GM12878 (cell line): ENCODE measurements around the gene GFRA4. TPM values are rescaled to one million over a fixed set of nuclear protein-coding genes. Genes with fewer than 3 reads are reported as not detected.

Experiments
- ATAC-seq: fragments of 200-7000 bp; cut with Tn5 transposase; 3 replicates; pipeline ENCODE4 v1.9.1; 2020; ENCODE audit warnings: mild to moderate bottlenecking, moderate library complexity
- BruUV-seq: library from RNA; stranded (reverse); fragments of 400-500 nt; replicated peaks from 2 replicates; lab custom pipeline; 2021; lab: Mats Ljungman, UMichigan
- CTCF ChIA-PET: fragments of 300-600 bp; sonication (Branson Sonifier 250); formaldehyde crosslinking; extraction: SDS; loops from one replicate; lab custom pipeline; 2021; ENCODE audit warnings: inconsistent platforms; lab: Yijun Ruan, JAX
- POLR2A ChIA-PET: fragments of 350-600 bp; formaldehyde crosslinking; extraction: SDS; loops from one replicate; lab custom pipeline; 2021; ENCODE audit warnings: inconsistent platforms; lab: Charles Lee
- RAD21 ChIA-PET: fragments of 300-600 bp; sonication (Branson Sonifier 250); formaldehyde crosslinking; loops from one replicate; lab custom pipeline; 2023; ENCODE audit warnings: antibody characterized with exemption; ENCODE audit not compliant: unreplicated experiment; lab: Charles Lee
- SMC1A ChIA-PET: fragments of 300-600 bp; sonication (Branson Sonifier 250); formaldehyde crosslinking; loops from one replicate; lab custom pipeline; 2023; ENCODE audit not compliant: unreplicated experiment, uncharacterized antibody; lab: Charles Lee
- DNase-seq: peaks from one replicate; pipeline ENCODE4 v3.0.0-alpha.2; 2011; ENCODE audit warnings: low read depth, low spot score
- FAIRE-seq: peaks from 3 replicates; lab custom pipeline; 2011; peaks lifted over from hg19 to GRCh38; lab: Jason Lieb, UNC
- H2AFZ ChIP-seq: 2 replicates; pipeline ENCODE4 v1.6.0; 2011; ENCODE audit warnings: low read depth, low read length, control low read depth; ENCODE audit not compliant: control insufficient read depth
- H3K27ac ChIP-seq: 2 replicates; pipeline ENCODE4 v1.5.1; 2011; ENCODE audit warnings: control low read depth; ENCODE audit not compliant: control insufficient read depth, insufficient read depth
- H3K27me3 ChIP-seq, 2 experiments: replicated peaks in 1 of 2; 2 replicates each; pipeline versions ENCODE4 v1.6.0 to v1.6.1; 2011; ENCODE audit warnings: low read length in 1 of 2; ENCODE audit not compliant: control insufficient read depth in 2 of 2, insufficient read depth in 2 of 2
- H3K36me3 ChIP-seq, 2 experiments: 2 replicates each; pipeline ENCODE4 v1.5.1; 2011; ENCODE audit warnings: low read length in 1 of 2; ENCODE audit not compliant: control insufficient read depth in 2 of 2, insufficient read depth in 2 of 2
- H3K4me1 ChIP-seq: 2 replicates; pipeline ENCODE4 v1.6.1; 2011; ENCODE audit warnings: mild to moderate bottlenecking, low read length, moderate library complexity, mixed read lengths; ENCODE audit not compliant: control insufficient read depth, insufficient read depth
- H3K4me2 ChIP-seq: 2 replicates; pipeline ENCODE4 v1.6.0; 2011; ENCODE audit warnings: control low read depth; ENCODE audit not compliant: control insufficient read depth, insufficient read depth
- H3K4me3 ChIP-seq: fragments of 200-600 bp; sonication (generic); 2 replicates; pipeline ENCODE4 v1.5.1; 2016
- H3K79me2 ChIP-seq: 2 replicates; pipeline ENCODE4 v1.6.0; 2011; ENCODE audit warnings: low read length; ENCODE audit not compliant: control insufficient read depth, insufficient read depth
- H3K9ac ChIP-seq: 2 replicates; pipeline ENCODE4 v1.8.0; 2011; ENCODE audit warnings: low read length, control low read depth, mixed read lengths; ENCODE audit not compliant: control insufficient read depth, insufficient read depth
- H3K9me3 ChIP-seq: replicated peaks from 3 replicates; pipeline ENCODE4 v1.5.1; 2011; ENCODE audit warnings: mild to moderate bottlenecking, low read length; ENCODE audit not compliant: control insufficient read depth, insufficient read depth
- H4K20me1 ChIP-seq: 2 replicates; pipeline ENCODE4 v1.6.0; 2011; ENCODE audit not compliant: control insufficient read depth, insufficient read depth
- BACH1 ChIP-seq: fragments of 450-650 bp; IDR thresholded peaks from 2 replicates; pipeline ENCODE4 v1.6.1; 2017; ENCODE audit warnings: mild to moderate bottlenecking, borderline replicate concordance
- BRCA1 ChIP-seq: IDR thresholded peaks from 2 replicates; pipeline ENCODE4 v1.6.1; 2011; ENCODE audit warnings: low read depth, low read length, improper control_type of control experiment
- CBX3 ChIP-seq: fragments of 200-600 bp; sonication (generic); IDR thresholded peaks from 2 replicates; pipeline ENCODE4 v1.6.1; 2016; ENCODE audit warnings: low read depth, borderline replicate concordance
- FOXM1 ChIP-seq: IDR thresholded peaks from 2 replicates; pipeline ENCODE4 v1.6.1; 2012; ENCODE audit warnings: low read depth, mild to moderate bottlenecking, inconsistent platforms, low read length, moderate library complexity
- HDAC6 ChIP-seq: fragments of 200-600 bp; sonication (generic); IDR thresholded peaks from one replicate; pipeline ENCODE4 v1.8.0; 2017; ENCODE audit warnings: antibody characterized with exemption; ENCODE audit not compliant: unreplicated experiment
- IKZF2 ChIP-seq, 2 experiments: fragments of 450-650 bp; IDR thresholded peaks; 2 replicates each; pipeline ENCODE4 v1.6.1; 2017; ENCODE audit warnings: mild to moderate bottlenecking in 2 of 2, moderate library complexity in 2 of 2
- KLF5 ChIP-seq: fragments of 450-650 bp; IDR thresholded peaks from 2 replicates; pipeline ENCODE4 v1.6.1; 2014; ENCODE audit warnings: mild to moderate bottlenecking; ENCODE audit not compliant: partially characterized antibody
- NFYB ChIP-seq: IDR thresholded peaks from 2 replicates; pipeline ENCODE4 v1.6.1; 2011; ENCODE audit warnings: low read depth, mild to moderate bottlenecking, low read length, improper control_type of control experiment, moderate library complexity; ENCODE audit not compliant: insufficient read depth
- RFX5 ChIP-seq: IDR thresholded peaks from 2 replicates; pipeline ENCODE4 v1.6.1; 2011; ENCODE audit warnings: low read depth, low read length, improper control_type of control experiment
- RUNX3 ChIP-seq: IDR thresholded peaks from 2 replicates; pipeline ENCODE4 v1.6.1; 2012; ENCODE audit warnings: low read length, inconsistent platforms
- SP1 ChIP-seq: IDR thresholded peaks from one replicate; pipeline ENCODE4 v1.6.1; 2011; ENCODE audit warnings: low read depth, low read length
- TCF12 ChIP-seq: IDR thresholded peaks from 2 replicates; pipeline ENCODE4 v1.6.1; 2011; ENCODE audit warnings: low read depth, mild to moderate bottlenecking, low read length
- ZBED1 ChIP-seq: IDR thresholded peaks from 2 replicates; pipeline ENCODE4 v1.6.1; 2016; ENCODE audit warnings: borderline replicate concordance
- ZNF274 ChIP-seq: IDR thresholded peaks from one replicate; pipeline ENCODE4 v1.8.0; 2011; ENCODE audit not compliant: insufficient read length, insufficient read depth
- WGBS: methylation state at CpG from one replicate; pipeline ENCODE4 v1.1.6; 2016; ENCODE audit warnings: low lambda C conversion rate; ENCODE audit not compliant: insufficient replicate concordance, insufficient coverage; ENCODE audit errors: missing lambda C conversion rate; 5-methylcytosine and 5-hydroxymethylcytosine counted together
- in situ Hi-C: fragments of 300-500 bp; cut with MboI; formaldehyde crosslinking; loops from 9 replicates; pipeline ENCODE4 v1.14.3; 2018; ENCODE audit warnings: mixed read lengths
- intact Hi-C: fragments of 100-400 bp; cut with micrococcal nuclease; formaldehyde crosslinking; loops from one replicate; pipeline ENCODE4 v1.14.2; 2022; ENCODE audit not compliant: unreplicated experiment
- polyA plus RNA-seq, 11 experiments: library from polyadenylated mRNA; depleted of rRNA in 4 of 11; unstranded in 6 of 11; stranded (reverse) in 5 of 11; fragments of >200 nt; fragmentation: Nextera tagmentation in 4 of 11; fragmentation: Illumina TruSeq in 1 of 11; extraction: Ambion mirVana in 4 of 11; extraction: Trizol in 1 of 11; gene quantifications; 1 replicate in 1 of 11; 2 replicates in 10 of 11; pipeline versions ENCODE4 v1.2.1 to v1.2.3, GENCODE V29; 2011 to 2016; ENCODE audit warnings: inconsistent platforms in 2 of 11, missing spikeins in 2 of 11, low read depth in 1 of 11
- total RNA-seq, 4 experiments: library from RNA; depleted of rRNA in 3 of 4; stranded (reverse); fragments of >200 nt in 3 of 4; fragmentation: Illumina TruSeq in 1 of 4; extraction: Trizol in 1 of 4; gene quantifications; 2 replicates each; pipeline versions ENCODE4 v1.2.1 to v1.2.3, GENCODE V29; 2013 to 2021
- TF ChIP-seq, protein P1 (sequence below): fragments of 450-650 bp; formaldehyde crosslinking; IDR thresholded peaks from 2 replicates; pipeline ENCODE4 v1.4.0; 2020; ENCODE audit warnings: mild to moderate bottlenecking, moderate library complexity
- TF ChIP-seq, protein P2 (sequence below): fragments of 450-650 bp; IDR thresholded peaks from 2 replicates; pipeline ENCODE4 v1.6.1; 2017; ENCODE audit warnings: mild to moderate bottlenecking, low read depth, inconsistent platforms; ENCODE audit not compliant: poor library complexity, severe bottlenecking
- TF ChIP-seq, protein P3 (sequence below): fragments of 450-650 bp; IDR thresholded peaks from 2 replicates; pipeline ENCODE4 v1.6.1; 2016; ENCODE audit warnings: mild to moderate bottlenecking

The GFRA4 gene
- total and polyA plus RNA-seq, 10 of the 15 experiments (the other 5 are each of a cell fraction or from before 2014, with no cell fraction given), result 0.04 TPM; not detected in 9

DNA sequence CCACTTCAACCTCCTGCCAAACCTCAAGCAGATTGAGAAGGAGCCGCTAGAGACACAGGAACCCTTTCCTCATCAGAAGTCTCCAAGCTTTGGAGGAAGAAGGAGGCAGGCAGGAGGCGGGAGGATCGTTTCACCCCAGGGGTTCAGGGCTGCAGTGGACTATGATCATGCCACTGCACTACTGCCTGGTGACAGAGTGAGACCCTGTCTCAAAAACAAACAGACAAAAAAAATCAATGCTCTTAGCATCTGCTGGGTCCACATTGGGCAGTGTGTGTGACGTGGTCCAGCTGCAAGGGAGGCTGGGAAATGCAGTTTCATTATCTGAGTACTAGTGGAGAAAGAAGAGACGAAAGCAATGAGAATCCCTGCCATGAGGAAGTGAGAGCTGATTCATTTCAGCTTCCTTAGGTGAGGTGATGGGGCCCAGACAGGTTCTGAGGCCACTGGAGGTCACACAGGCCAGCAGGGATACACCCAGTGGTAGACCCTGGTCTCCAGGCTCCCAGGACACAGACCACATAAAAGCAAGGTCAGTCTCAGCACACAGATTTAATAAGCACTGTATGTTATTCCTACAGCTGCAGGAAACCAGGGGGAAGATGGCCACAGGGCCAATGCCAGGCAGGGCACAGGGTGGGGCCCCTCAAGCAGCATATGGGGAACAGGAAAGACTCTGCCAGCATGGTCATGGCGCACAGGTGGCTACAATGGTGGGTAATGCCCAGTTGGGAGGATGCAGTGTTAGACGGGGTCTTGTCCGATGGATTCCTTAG is 4.3 kb downstream of the GFRA4 start:
- H3K27ac ChIP-seq, result 0 out of 2 replicates have a peak overlapping the region, but pooled peaks have one; percentile 20
- ChIA-PET RAD21 (interaction anchor here (1.1 kb wide), 1 partner anchor 34 kb away, joined by 8 read pairs; no protein-coding TSS in a partner anchor), SMC1A (interaction anchor here (0.8 to 1.0 kb wide), 6 partner anchors 8 to 58 kb away, joined by 3 to 4 read pairs (median 3); no protein-coding TSS in a partner anchor), CTCF (interaction anchor here (0.7 to 1.3 kb wide), 5 partner anchors 12 to 52 kb away, joined by 3 to 5 read pairs (median 3); no protein-coding TSS in a partner anchor), POLR2A (interaction anchor here (0.6 kb wide), 2 partner anchors 234 to 235 kb away, joined by 4 to 5 read pairs; no protein-coding TSS in a partner anchor)
- BruUV-seq, result no TSS peak
- H3K9ac ChIP-seq, result no peak overlapping the region
- H2AFZ ChIP-seq, result peak overlapping the region; percentile 90
- no peak overlapping the region for H3K4me3 ChIP-seq
- H3K27me3 ChIP-seq, result peaks cover 6 to 11% of the 10 kb centered on the region in 2 experiments; a peak in 3 of 4 replicates
- peak overlapping the region; percentile 17 for H3K4me2 ChIP-seq
- peaks cover 5% of the 10 kb centered on the region; the same call in 1 of the 2 replicates for H4K20me1 ChIP-seq
- peaks cover 22% of the 10 kb centered on the region for H3K4me1 ChIP-seq
- no peaks in the 10 kb centered on the region for H3K36me3 ChIP-seq
- DNase-seq (peak; percentile 77), ATAC-seq (peak; percentile 96), FAIRE-seq (peak; percentile 98)
- H3K9me3 ChIP-seq, result no peaks in the 10 kb centered on the region
- WGBS, result 21% methylated on average over 8 of the region's 8 CpGs
- no peaks in the 10 kb centered on the region for H3K79me2 ChIP-seq
- intact Hi-C loops (no loop called here), in situ Hi-C loops (no loop called here)
- TF ChIP-seq RFX5, result no peak
- peak; percentile 64; the same call in 1 of the 2 replicates for TF ChIP-seq TCF12
- TF ChIP-seq, protein P1, sequence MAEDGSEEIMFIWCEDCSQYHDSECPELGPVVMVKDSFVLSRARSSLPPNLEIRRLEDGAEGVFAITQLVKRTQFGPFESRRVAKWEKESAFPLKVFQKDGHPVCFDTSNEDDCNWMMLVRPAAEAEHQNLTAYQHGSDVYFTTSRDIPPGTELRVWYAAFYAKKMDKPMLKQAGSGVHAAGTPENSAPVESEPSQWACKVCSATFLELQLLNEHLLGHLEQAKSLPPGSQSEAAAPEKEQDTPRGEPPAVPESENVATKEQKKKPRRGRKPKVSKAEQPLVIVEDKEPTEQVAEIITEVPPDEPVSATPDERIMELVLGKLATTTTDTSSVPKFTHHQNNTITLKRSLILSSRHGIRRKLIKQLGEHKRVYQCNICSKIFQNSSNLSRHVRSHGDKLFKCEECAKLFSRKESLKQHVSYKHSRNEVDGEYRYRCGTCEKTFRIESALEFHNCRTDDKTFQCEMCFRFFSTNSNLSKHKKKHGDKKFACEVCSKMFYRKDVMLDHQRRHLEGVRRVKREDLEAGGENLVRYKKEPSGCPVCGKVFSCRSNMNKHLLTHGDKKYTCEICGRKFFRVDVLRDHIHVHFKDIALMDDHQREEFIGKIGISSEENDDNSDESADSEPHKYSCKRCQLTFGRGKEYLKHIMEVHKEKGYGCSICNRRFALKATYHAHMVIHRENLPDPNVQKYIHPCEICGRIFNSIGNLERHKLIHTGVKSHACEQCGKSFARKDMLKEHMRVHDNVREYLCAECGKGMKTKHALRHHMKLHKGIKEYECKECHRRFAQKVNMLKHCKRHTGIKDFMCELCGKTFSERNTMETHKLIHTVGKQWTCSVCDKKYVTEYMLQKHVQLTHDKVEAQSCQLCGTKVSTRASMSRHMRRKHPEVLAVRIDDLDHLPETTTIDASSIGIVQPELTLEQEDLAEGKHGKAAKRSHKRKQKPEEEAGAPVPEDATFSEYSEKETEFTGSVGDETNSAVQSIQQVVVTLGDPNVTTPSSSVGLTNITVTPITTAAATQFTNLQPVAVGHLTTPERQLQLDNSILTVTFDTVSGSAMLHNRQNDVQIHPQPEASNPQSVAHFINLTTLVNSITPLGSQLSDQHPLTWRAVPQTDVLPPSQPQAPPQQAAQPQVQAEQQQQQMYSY (CRISPR knock-in tag), result no peak
- TF ChIP-seq CBX3, result no peak
- no peak for TF ChIP-seq ZNF274
- peak; percentile 18; the same call in 1 of the 2 replicates for TF ChIP-seq FOXM1
- TF ChIP-seq NFYB, result no peak
- no peak for TF ChIP-seq HDAC6
- TF ChIP-seq ZBED1, result 0 out of 2 replicates have a peak, but pooled peaks have one; percentile 41
- peak; percentile 86 for TF ChIP-seq SP1
- TF ChIP-seq, protein P2, sequence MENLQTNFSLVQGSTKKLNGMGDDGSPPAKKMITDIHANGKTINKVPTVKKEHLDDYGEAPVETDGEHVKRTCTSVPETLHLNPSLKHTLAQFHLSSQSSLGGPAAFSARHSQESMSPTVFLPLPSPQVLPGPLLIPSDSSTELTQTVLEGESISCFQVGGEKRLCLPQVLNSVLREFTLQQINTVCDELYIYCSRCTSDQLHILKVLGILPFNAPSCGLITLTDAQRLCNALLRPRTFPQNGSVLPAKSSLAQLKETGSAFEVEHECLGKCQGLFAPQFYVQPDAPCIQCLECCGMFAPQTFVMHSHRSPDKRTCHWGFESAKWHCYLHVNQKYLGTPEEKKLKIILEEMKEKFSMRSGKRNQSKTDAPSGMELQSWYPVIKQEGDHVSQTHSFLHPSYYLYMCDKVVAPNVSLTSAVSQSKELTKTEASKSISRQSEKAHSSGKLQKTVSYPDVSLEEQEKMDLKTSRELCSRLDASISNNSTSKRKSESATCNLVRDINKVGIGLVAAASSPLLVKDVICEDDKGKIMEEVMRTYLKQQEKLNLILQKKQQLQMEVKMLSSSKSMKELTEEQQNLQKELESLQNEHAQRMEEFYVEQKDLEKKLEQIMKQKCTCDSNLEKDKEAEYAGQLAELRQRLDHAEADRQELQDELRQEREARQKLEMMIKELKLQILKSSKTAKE, result peak; percentile 83
- no peak for TF ChIP-seq KLF5
- TF ChIP-seq RUNX3, result peak; percentile 89
- TF ChIP-seq BRCA1, result no peak
- peak; percentile 54; the same call in 1 of the 2 replicates for TF ChIP-seq BACH1
- peak; percentile 81 to 88 for TF ChIP-seq IKZF2 (IDR thresholded peaks at IDR 0.05)
- TF ChIP-seq, protein P3, sequence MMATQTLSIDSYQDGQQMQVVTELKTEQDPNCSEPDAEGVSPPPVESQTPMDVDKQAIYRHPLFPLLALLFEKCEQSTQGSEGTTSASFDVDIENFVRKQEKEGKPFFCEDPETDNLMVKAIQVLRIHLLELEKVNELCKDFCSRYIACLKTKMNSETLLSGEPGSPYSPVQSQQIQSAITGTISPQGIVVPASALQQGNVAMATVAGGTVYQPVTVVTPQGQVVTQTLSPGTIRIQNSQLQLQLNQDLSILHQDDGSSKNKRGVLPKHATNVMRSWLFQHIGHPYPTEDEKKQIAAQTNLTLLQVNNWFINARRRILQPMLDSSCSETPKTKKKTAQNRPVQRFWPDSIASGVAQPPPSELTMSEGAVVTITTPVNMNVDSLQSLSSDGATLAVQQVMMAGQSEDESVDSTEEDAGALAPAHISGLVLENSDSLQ, result peak; percentile 73
